ENCODE data around the gene CASQ1.

GRCh38 chr1:160186246-160186645, 4.1 kb upstream of the CASQ1 start:
- TF ChIP-seq POLR2A (IDR thresholded peaks at IDR 0.05; ENCODE audit: low read depth, low read length) (no peak), POLR2AphosphoS5 (IDR thresholded peaks at IDR 0.05; ENCODE audit: low read depth, low read length) (no peak), TAF1 (IDR thresholded peaks at IDR 0.05; ENCODE audit: borderline replicate concordance, low read depth, low read length) (no peak)

Data from GM12892 (cell line).